NCI-H1048 (cell line): Measurements from ENCODE around the gene PLIN5.
A peak's percentile ranks its signal among the peaks of the same experiment; 100 is the strongest.
"Not testable (repeated sequence)": the region's sequence is repeated elsewhere in the genome, so short reads cannot be mapped to it uniquely, and the experiment has no call there.

Experiments used
- DNase-seq: peaks from one replicate; lab custom pipeline; 2025; lab: John Stamatoyannopoulos, UW

The PLIN5 gene

GRCh38 chr19:4567584-4568071 lies 32.6 kb upstream of the PLIN5 start:
- DNase-seq, result no peak

- DNase-seq, result no peak
Observed at GRCh38 chr19:4566402-4567051, 31.5 kb upstream of the PLIN5 start.

GRCh38 chr19:4563562-4563961 lies 28.5 kb upstream of the PLIN5 start:
- DNase-seq, result not testable (repeated sequence)

- not testable (repeated sequence) for DNase-seq
Observed at GRCh38 chr19:4562085-4562484, 27.1 kb upstream of the PLIN5 start.

- DNase-seq, result no peak
Observed at GRCh38 chr19:4559569-4559968, 24.5 kb upstream of the PLIN5 start, which contains the start of gene SEMA6B. SEMA6B (minus strand) TSS chr19:4559684; CDS start chr19:4558457, 1,227 bp downstream.

- no peak for DNase-seq
Observed at GRCh38 chr19:4557971-4558941, 23.2 kb upstream of the PLIN5 start.

GRCh38 chr19:4557144-4557970 lies 22.3 kb upstream of the PLIN5 start:
- no peak for DNase-seq

- DNase-seq, result peak; percentile 62
Observed at GRCh38 chr19:4556597-4557127, 21.6 kb upstream of the PLIN5 start.

- DNase-seq, result no peak
Observed at GRCh38 chr19:4555657-4556561, 20.9 kb upstream of the PLIN5 start.

- no peak for DNase-seq
Observed at GRCh38 chr19:4554717-4555116, 19.7 kb upstream of the PLIN5 start.

GRCh38 chr19:4553775-4554174 lies 18.8 kb upstream of the PLIN5 start:
- no peak for DNase-seq

GRCh38 chr19:4553092-4553695 lies 18.2 kb upstream of the PLIN5 start:
- DNase-seq, result no peak

GRCh38 chr19:4552525-4552819 lies 17.4 kb upstream of the PLIN5 start:
- no peak for DNase-seq

- no peak for DNase-seq
Observed at GRCh38 chr19:4550479-4551050, 15.5 kb upstream of the PLIN5 start.

- DNase-seq, result no peak
Observed at GRCh38 chr19:4550018-4550417, 15.0 kb upstream of the PLIN5 start.

GRCh38 chr19:4548238-4548584 lies 13.2 kb upstream of the PLIN5 start:
- no peak for DNase-seq

- no peak for DNase-seq
Observed at GRCh38 chr19:4547303-4548237, 12.5 kb upstream of the PLIN5 start.

GRCh38 chr19:4543842-4544647 lies 9.0 kb upstream of the PLIN5 start:
- DNase-seq, result no peak
